GM19238 (cell line): ENCODE data around the gene ANGPTL4.

Source experiments
- DNase-seq: peaks from one replicate; pipeline ENCODE4 v3.0.0; 2011; ENCODE audit warnings: low spot score; ENCODE audit not compliant: insufficient read length

Gene ANGPTL4

GRCh38 chr19:8412783-8413628, 49.1 kb downstream of the ANGPTL4 start, which contains the start of gene MARCHF2:
Gene MARCHF2 (plus strand): TSS chr19:8413305. CDS start chr19:8421841, 8,536 bp downstream.
- peak; percentile 99 for DNase-seq

DNA sequence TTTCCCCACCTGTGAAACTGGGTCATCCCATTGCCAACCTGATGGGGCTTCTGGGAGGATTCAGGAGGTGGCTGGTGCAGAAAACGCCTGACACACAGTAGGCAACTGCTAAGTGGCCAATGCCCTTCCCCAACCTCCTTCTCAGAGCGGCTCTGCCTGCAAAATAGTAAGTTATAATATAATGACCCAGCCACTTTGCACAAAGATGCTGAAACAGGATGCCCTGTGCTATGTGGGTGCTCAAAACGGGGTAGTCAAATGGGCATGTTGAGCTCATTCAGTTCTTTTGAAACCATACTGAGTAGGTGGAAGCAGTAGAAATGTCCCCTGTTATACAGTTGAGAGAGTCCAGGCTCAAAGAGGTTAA, 49.7 kb downstream of the ANGPTL4 start:
- DNase-seq, result no peak

- no peak for DNase-seq
Measured at GRCh38 chr19:8416796-8417195, 52.8 kb downstream of the ANGPTL4 start.

GRCh38 chr19:8421484-8422461, 57.8 kb downstream of the ANGPTL4 start:
- no peak for DNase-seq

DNA sequence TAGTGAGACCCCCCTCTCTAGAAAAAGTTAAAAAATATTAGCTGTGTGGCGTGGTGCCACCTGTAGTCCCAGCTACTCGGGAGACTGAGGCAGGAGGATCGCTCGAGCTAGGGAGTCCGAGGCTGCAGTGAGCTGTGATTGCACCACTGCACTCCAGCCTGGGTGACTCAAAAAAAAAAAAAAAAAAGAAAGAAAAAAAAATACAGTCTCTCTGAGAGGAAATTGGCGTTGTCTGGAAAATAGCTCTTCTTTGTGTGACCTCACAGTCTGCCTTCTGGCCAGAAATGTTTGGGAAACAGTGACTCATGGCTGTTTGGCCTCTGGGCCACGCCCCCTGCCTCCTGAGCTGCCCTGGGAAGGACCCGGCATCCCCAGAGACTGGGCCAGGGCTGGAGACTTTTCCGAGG, 59.9 kb downstream of the ANGPTL4 start:
- DNase-seq, result no peak
